ENCODE results near the gene CCDC148.

- TF ChIP-seq CTCF (IDR thresholded peaks at IDR 0.05; ENCODE audit: low read depth, low read length): no peak
- TF ChIP-seq EZH2phosphoT487 (IDR thresholded peaks at IDR 0.05; ENCODE audit: low read depth): no peak
Measured at GRCh38 chr2:158412206-158412605, 44.3 kb downstream of the CCDC148 start.
